ENCODE results near the gene PHOX2A.
"Not testable (repeated sequence)": the region's sequence is repeated elsewhere in the genome, so short reads cannot be mapped to it uniquely, and the experiment has no call there.

The PHOX2A gene

DNA sequence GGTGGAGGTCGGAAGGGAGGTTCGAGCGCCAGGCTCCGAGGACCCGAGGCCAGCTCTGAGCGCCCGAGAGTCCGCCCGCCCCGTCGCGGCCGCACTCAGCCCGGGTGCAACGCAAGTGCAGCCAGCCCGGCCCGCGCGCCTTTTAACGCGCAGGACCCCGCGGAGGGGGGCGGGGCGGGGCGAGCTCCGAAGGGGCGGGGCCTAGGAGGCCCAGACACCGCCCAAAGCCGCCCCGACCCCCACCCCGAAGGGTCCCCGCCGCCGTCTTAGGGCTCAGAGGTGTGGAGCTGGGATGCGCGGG, at the start of gene PHOX2A:
Gene PHOX2A (minus strand): TSS at position 117 of the 301 bp plus-strand sequence. CDS start 172 bp downstream, outside the sequence.
- in situ Hi-C loops (cut with HindIII; ENCODE audit: low sequenced_read_pairs) = loop anchor here (10.0 kb wide), 1 partner anchor 411 kb away; no protein-coding TSS in a partner anchor

DNA sequence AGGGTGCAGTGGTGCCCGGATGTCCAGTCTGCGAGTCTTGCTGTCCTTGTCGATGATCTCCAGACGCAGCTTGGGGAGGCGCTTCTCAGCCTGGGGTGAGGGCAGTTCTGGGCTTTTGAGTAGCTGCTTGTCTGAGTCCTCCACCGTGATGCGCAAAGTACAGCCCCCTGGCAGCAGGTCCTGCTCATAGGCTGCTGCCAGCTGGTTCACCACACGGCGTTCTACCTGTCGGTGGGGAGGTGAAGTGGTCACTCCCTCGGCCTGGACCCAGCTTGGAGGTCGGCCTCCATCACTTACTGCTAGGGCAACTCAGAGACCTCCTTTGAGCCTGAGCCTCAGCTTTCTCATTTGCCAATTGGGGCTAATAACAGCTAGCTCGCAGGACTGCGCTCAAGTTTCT, 49.4 kb upstream of the PHOX2A start:
- in situ Hi-C loops (cut with HindIII; ENCODE audit: low sequenced_read_pairs) = no loop called here

DNA sequence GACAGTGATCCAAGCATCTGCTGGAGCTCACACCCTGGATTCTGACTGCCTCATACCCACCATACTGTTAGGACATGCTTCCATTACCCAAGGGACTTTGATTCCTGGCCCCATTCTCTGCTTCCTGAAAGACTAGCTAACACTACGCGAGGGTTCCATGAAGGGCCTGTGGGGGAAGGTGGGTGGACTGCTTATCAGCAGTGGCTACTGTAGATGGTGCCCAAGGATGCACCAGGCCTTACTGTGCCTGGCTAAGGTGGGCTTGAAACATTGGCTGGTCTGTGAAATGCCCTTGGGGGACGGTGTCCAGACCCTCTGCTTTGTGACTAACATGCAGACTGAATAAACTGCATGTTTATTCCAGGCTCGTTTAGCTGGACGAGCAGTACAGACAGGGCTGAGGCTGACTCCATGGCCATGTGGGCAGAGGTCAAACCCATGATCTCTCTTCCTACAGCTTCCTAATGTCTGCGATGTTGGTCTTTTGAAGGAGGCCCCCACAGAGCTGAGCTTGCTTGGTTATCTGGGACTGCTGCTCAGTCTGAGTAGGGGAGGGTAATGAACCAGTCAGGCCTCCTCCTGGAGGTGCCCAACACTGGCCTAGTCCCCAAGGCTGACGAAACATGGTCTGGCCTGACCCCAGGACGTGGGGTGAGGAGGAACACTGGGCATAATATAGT, 48.3 kb upstream of the PHOX2A start:
- in situ Hi-C loops (cut with HindIII; ENCODE audit: low sequenced_read_pairs) = no loop called here

DNA sequence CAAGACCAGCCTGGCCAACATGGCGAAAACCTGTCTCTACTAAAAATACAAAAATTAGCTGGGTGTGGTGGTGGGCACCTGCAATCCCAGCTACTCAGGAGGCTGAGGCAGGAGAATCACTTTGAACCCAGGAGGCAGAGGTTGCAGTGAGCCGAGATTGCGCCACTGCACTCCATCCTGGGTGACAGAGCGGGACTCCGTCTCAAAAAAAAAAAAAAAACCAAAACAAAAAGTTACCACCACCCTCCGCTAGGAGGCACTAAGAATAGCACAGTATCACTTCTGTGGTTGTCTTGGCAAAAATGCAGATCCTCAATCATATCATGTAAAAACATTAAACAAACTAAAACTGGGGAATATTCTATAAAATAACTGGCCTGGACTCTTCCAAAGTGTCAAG, 46.8 kb upstream of the PHOX2A start:
- in situ Hi-C loops (cut with HindIII; ENCODE audit: low sequenced_read_pairs) = not testable (repeated sequence)

DNA sequence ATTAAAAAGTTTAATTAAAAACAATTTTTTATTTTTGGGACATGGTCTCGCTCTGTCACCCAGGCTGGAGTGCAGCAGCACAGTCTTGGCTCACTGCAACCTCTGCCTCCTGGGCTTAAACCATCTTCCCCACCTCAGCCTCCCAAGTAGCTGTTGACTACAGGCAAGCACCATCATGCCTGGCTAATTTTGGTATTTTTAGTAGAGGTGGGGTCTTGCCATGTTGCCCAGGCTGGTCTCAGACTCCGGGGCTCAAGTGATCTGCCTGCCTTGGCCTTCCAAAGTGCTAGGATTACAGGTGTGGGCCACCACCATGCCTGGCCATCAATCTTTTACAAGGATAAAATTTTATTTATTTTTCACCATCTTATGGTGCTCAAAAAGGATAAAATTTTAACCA, 43.3 kb upstream of the PHOX2A start:
- in situ Hi-C loops (cut with HindIII; ENCODE audit: low sequenced_read_pairs) = no loop called here

DNA sequence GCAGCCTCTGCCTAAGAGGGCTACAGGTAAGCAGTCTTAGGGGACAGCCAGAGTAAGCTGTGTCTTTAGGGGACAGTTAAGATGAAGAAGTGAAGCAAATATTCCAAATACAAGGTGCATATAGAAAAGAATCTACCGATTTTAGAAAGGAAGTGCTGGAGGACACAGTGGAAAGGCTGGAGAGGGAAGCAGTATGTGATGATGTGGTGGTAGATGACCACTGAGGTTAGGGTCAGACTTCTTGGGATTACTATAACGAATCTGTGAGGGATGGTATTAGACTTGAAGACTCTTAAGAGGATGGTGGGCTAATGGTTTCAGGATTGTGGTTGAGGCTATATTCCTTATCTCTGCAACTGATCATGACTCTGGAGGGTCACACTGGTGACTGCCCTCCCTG, 40.0 kb upstream of the PHOX2A start:
- in situ Hi-C loops (cut with HindIII; ENCODE audit: low sequenced_read_pairs) = no loop called here

DNA sequence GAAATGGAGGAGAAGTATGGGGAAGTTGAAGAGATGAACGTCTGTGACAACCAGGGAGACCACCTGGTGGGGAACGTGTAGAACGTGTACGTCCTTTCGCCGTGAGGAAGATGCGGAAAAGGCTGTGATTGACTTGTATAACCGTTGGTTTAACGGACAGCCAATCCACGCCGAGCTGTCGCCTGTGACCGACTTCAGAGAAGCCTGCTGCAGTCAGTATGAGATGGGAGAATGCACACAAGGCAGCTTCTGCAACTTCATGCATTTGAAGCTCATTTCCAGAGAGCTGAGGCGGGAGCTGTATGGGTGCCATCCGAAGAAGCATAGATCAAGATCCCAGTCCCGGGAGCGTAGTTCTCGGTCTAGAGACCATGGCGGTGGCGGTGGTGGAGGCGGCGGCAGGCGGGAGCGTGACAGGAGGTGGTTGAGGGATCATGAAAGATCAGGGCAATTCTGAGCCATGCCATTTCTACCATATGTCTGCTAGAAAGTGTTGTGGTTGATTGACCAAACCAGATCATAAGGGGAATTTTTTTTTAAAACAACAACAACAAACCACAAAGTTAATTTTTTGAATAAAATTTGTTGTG, 36.8 kb upstream of the PHOX2A start:
- in situ Hi-C loops (cut with HindIII; ENCODE audit: low sequenced_read_pairs) = no loop called here

DNA sequence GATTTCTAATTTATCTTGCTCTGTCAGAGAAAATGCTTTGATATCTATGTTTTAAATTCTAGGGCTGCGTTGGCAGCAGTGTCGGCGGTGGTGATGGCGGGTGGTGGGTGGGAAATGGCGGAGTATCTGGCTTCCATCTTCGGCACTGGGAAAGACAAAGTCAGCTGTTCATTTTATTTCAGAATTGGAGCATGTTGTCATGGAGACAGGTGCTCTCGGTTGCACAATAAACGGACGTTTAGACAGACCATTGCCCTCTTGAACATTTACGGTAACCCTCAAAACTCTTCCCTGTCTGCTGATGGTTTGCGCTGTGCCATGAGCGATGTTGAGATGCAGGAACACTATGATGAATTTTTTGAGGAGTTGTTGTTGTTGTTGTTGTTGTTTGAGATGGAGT, 36.1 kb upstream of the PHOX2A start:
- in situ Hi-C loops (cut with HindIII; ENCODE audit: low sequenced_read_pairs) = no loop called here

DNA sequence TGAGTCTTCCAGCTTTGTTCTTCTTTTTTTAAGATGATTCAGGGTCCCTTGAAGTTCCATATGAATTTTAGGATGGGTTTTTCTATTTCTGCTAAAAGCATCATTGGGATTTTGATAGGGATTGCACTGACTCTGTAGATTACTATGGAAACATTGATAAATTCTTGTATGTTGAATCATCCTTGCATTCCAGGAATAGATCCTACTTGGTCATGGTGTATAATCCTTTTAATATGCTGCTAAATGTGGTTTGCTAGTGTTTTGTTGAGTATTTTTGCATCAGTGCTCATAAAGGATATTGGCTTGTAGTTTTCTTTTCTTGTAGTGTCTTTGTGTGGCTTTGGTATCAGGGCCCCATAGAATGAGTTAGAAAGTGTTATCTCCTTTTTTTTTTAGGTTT, 34.9 kb upstream of the PHOX2A start:
- in situ Hi-C loops (cut with HindIII; ENCODE audit: low sequenced_read_pairs) = no loop called here

DNA sequence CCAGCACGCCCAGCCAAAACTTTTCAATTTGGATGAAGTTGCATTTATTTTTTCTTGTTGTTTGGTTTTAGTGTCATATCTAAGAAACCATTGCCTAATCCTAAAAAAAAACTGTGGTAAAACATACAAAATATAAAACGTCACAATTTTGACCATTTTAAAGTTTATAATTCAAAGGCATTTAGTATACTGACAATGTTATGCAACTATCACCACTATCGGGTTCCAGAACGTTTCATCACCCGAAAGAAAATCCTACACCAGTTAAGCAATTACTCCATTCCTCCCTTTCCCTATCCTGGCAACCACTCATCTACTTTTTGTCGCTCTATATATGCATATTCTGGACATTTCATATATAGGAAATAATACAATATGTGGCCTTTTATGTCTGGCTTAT, 30.5 kb upstream of the PHOX2A start:
- in situ Hi-C loops (cut with HindIII; ENCODE audit: low sequenced_read_pairs) = no loop called here

DNA sequence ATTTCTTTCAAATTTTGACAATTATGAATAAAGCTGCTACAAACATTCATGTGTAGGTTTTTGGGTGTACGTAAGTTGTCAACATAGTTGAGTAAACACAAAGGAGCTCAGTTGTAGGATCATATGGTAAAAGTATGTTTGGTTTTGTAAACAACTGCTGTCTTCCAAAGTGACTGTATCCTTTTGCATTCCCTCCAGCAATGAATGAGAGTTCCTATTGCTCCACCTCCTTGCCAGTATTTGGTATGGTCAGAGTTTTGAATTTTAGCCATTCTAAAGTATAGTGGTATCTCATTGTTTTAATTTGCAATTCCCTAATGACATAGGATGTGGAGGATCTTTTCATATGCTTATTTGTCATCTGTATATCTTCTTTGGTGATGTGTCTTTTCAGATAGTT, 28.0 kb upstream of the PHOX2A start:
- in situ Hi-C loops (cut with HindIII; ENCODE audit: low sequenced_read_pairs) = no loop called here

DNA sequence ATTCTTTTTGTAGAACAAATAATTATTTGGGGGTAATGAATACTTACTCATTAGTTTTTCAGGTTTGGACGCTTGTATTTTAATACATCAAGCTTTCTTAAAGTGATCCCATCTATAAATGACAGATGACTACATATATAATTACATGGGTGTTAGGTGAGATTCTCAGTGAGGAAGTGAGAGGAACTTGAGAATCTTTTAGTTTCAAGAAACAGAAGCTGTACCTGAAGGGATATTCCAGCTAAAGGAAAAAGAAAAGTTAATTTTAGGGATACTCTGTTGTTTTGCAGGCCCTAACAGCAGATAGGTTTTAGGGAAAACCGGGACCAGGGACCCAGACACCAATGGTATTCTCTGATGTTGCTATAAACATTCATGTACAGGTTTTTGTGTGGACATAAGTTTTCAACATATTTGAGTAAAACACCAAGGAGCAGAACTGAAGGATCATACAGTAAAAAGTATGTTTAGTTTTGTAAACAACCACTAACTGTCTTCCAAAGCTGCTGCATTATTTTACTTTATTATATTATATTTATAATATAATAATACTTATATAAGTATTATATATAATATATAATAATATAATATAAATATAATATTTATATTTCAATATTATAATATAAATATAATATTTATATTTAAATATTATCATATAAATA, 24.1 kb upstream of the PHOX2A start:
- in situ Hi-C loops (cut with HindIII; ENCODE audit: low sequenced_read_pairs) = loop anchor here (10.0 kb wide), 1 partner anchor 73 kb away; the partner anchor contains the start of gene FOLR1

DNA sequence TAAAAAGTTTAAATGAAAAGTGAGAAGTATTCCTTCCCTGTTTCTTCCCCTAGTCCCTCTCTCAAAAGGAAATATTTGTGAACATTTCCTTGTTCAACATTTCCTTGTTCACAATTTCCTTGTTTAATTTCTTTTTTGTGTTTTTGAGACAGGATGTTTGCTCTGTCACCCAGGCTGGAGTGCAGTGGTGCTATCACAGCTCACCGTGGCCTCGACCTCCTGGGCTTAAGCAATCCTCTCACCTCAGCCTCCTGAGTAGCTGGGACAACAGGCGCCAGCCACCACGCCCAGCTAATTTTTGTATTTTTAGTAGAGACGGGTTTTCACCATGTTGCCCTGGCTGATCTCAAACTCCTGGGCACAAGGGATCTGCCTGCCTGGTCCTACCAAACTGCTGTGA, 23.0 kb upstream of the PHOX2A start:
- in situ Hi-C loops (cut with HindIII; ENCODE audit: low sequenced_read_pairs) = loop anchor here (10.0 kb wide), 1 partner anchor 72 kb away; the partner anchor contains the start of gene FOLR1

DNA sequence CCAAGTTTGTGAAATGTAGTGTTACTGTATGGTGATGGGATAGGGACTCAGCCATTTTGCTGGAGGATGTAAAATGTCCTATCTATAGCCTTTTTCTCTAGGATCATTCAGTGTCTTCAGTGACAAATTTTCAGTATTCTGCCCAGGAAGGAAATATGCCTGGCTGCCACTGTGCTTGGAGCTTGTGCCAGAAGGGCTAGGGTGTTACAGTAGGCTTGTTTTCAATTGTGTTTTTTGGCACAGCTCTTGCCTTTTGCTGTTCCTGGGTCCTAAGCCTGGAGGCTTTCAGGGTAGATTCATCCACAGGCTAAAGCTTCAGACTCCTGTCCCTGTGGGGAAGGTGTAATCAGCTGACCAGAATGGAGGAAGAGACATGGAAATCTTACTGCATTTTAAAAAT, 22.0 kb upstream of the PHOX2A start:
- in situ Hi-C loops (cut with HindIII; ENCODE audit: low sequenced_read_pairs) = loop anchor here (10.0 kb wide), 1 partner anchor 71 kb away; the partner anchor contains the start of gene FOLR1

DNA sequence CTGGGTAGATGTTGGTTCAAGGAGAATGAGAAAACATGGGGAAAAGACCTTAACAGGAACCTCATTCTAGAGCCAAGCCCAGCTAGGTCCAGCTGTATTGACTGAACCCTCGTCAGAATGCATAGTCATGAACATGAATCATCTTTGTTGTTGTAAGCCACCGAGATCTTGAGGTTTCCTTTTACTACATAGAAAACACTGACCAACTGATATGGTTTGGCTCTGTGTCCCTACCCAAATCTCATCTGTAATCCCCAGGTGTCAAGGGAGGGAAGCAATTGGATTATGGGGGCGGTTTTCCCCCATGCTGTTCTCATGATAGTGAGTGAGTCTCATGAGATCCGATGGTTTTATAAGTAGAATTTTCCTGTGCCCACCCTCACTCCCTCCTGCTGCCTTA, 19.4 kb upstream of the PHOX2A start:
- in situ Hi-C loops (cut with HindIII; ENCODE audit: low sequenced_read_pairs) = loop anchor here (10.0 kb wide), 1 partner anchor 69 kb away; the partner anchor contains the start of gene FOLR1

DNA sequence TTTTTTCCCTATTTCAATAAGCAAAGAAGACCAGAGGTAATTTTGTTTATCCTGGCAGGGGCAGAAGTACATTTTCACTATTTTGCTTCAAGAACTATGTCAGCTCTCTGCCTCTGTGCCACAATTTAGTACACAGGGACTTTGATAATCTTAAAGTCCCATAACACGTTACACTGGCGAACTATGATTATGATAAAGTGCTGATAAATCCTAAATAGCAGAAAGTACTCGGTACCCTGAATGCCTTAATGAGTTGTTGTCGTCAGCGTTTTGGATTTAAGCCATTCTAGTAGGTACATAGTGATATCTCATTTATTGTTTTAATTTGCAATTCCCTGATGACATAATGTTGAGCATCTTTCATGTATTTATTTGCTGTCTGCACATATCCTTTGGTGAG, 16.6 kb upstream of the PHOX2A start:
- in situ Hi-C loops (cut with HindIII; ENCODE audit: low sequenced_read_pairs) = loop anchor here (10.0 kb wide), 1 partner anchor 66 kb away; the partner anchor contains the start of gene FOLR1

DNA sequence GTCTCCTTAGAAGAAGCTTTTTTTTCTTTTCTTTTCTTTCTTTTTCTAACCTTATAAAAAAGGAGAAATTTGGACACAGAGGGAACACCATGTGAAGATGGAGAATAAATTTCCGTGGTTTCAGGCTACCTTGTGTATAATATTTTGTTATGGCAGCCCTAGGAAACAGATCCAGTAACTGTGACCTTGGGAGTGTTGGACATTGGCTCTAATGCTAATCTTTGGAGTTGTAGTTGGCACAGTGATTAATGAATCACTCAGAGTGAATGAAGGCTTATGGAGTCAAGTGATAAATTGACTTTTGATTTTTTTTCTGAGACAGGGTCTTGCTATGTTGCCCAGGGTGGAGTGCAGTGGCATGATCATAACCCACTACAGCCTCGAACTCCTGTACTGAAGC, 15.5 kb upstream of the PHOX2A start:
- in situ Hi-C loops (cut with HindIII; ENCODE audit: low sequenced_read_pairs) = no loop called here

DNA sequence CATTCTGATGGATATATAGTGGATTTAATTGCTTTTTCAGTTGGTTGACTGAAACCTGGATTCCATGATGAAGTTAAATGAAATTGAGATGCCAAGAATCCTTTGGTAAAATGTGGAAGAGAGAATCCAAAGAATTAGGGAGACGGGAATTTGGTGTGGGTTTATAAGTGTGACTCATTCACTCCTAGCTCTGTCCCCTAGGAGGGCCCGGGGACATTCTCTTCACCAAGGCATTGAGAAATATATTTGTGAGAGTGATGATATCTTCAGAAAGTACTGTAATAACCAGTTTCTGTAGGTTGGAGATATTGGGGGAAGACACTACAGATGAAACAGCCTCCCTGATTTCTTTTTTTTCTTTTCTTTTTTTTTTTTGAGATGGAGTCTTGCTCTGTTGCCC, 13.6 kb upstream of the PHOX2A start:
- in situ Hi-C loops (cut with HindIII; ENCODE audit: low sequenced_read_pairs) = no loop called here

DNA sequence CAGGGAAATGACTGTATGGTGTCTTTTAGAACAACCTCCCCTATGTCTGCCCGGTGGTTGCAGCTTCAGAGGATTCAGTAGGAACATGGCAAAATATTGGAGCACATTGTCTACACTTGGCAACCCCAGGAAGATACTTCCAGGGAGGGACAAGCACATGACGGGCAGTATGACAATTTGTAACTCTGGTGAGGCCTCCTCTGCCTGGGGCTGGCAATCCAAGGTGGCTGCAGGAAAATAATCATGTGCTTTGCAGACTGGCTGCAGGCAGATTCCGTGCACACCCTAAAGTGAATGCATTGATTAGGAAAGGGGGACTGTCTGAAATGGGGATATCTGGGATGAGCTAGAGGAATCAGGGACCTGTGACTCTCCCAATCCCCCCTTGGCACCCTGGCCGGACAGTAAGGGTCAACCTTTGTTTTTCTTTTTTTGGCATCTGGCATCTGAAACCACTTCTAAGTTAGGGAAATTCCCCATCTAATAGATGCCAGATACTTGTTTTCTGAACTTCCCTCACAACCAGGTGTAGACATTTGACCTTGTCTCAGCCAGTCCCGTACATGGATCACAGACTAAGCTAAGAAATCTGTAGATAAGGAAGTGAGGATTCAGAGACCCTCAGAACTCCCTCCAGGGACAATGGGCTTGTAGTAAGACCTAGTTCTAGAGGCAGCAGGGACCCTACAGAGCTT, 10.5 kb upstream of the PHOX2A start:
- in situ Hi-C loops (cut with HindIII; ENCODE audit: low sequenced_read_pairs) = no loop called here

DNA sequence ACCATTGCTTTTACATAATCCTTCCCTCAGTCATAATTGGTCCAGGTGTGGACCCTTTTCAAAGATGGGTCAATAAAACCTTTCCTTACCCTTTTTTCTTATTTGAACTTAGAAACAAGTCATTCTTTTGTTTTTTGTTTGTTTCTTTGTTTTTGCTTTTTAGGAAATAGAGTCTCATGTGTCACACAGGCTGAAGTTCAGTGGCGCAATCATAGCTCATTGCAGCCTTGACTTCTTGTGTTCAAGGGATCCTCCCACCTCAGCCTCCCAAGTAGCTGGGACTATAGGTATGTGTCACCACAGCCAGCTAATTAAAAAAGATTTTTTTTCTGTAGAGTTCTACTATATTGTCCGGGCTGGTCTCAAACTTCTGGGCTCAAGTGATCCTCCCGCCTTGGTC, 9.4 kb upstream of the PHOX2A start:
- in situ Hi-C loops (cut with HindIII; ENCODE audit: low sequenced_read_pairs) = no loop called here

DNA sequence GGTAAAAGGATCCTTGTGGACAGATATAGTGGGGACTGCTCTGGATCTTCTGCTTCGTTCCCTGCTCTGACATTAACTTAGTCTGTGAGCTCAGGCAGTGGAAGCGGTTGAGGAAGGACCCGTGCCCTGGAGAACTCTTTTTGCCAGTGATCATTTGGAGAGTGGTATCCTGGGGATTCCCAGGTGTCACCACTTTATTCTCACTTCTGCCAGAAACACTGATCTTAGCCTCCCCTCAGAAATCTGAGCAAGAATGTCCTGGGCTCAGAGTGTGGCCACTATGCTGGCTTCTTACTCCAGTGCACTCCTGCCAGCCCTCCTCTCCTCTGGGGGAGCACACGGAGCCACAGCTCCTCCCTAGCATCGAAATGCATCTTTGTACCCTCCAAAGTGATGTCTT, 7.6 kb upstream of the PHOX2A start:
- in situ Hi-C loops (cut with HindIII; ENCODE audit: low sequenced_read_pairs) = no loop called here

All from endothelial cell of hepatic sinusoid (primary cell).